ENCODE results near the gene PFKFB3.

Gene PFKFB3

GRCh38 chr10:6228010-6228511 lies 25.3 kb downstream of the PFKFB3 start:
- H3K9ac ChIP-seq (ENCODE audit: low read length), result no peak overlapping the region
- H3K23ac ChIP-seq (ENCODE audit: low read length), result no peak overlapping the region
- peaks cover 24% of the 10 kb centered on the region for H3K36me3 ChIP-seq (ENCODE audit: control insufficient read depth, insufficient read depth, low read length)
- no peak overlapping the region for H3K27ac ChIP-seq (ENCODE audit: low read depth, low read length)
- no peak overlapping the region for H2BK120ac ChIP-seq (ENCODE audit: low read depth, low read length)
- no peak overlapping the region for H2BK15ac ChIP-seq (replicated peaks; ENCODE audit: low read depth)
- no peak for DNase-seq
- no peak overlapping the region for H4K5ac ChIP-seq (ENCODE audit: low read length)
- no peak overlapping the region for H2AK5ac ChIP-seq (ENCODE audit: low read length)
- no peak overlapping the region for H4K8ac ChIP-seq (ENCODE audit: low read depth, low read length)
- no peaks in the 10 kb centered on the region for H3K27me3 ChIP-seq (ENCODE audit: insufficient read depth, low read length, poor library complexity)
- H2BK5ac ChIP-seq (ENCODE audit: low read length), result no peak overlapping the region
- no peak overlapping the region for H3K4me2 ChIP-seq (ENCODE audit: low read length)
- no peaks in the 10 kb centered on the region for H3K79me1 ChIP-seq (ENCODE audit: low read length)
- H3K56ac ChIP-seq (ENCODE audit: low read length), result no peak overlapping the region
- H3K4me3 ChIP-seq (ENCODE audit: low read length), result no peak overlapping the region
- WGBS (ENCODE audit: extremely low coverage, insufficient coverage, low lambda C conversion rate), result no CpG with 5 or more reads among the region's 20 CpGs
- H3K4ac ChIP-seq (ENCODE audit: low read depth, low read length), result no peak overlapping the region
- no peaks in the 10 kb centered on the region for H3K79me2 ChIP-seq (ENCODE audit: control insufficient read depth, insufficient read depth, low read length)
- H3K4me1 ChIP-seq (ENCODE audit: control insufficient read depth, low read depth, low read length), result no peaks in the 10 kb centered on the region
- no peak overlapping the region for H3K18ac ChIP-seq (ENCODE audit: low read length)

- no peak overlapping the region for H3K9ac ChIP-seq (ENCODE audit: low read length)
- WGBS (ENCODE audit: extremely low coverage, insufficient coverage, low lambda C conversion rate), result no CpG with 5 or more reads among the region's 5 CpGs
These were observed 25.9 kb downstream of the PFKFB3 start for GRCh38 chr10:6228647-6229046.

DNA sequence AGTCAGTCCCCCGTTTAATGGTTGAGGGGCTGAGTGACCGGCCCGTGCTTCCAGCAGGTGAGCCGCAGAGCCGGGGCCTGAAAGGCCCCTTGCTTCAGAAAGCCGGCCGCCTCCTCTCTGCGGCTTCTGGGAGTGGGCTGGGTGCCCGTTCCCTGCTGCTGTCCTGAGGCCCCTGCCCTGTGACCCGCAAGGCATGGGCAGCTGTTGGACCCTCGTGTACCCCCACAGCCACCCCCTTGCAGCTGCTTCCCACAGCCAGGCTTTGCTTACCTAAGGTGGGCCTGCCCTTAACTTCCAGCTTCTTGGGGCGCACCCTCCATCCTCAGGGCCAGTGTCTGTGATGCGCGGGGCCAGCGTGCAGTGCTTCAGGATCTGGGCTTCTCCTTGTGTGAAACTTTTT lies 26.6 kb downstream of the PFKFB3 start:
- Histone ChIP-seq H3K79me2 (ENCODE audit: control insufficient read depth, insufficient read depth, low read length) (no peaks in the 10 kb centered on the region), H2AK5ac (ENCODE audit: low read length) (no peak overlapping the region), H3K4me2 (ENCODE audit: low read length) (no peak overlapping the region), H3K9ac (ENCODE audit: low read length) (no peak overlapping the region), H3K79me1 (ENCODE audit: low read length) (no peaks in the 10 kb centered on the region), H2BK15ac (replicated peaks; ENCODE audit: low read depth) (no peak overlapping the region), H3K4me3 (ENCODE audit: low read length) (no peak overlapping the region), H2BK5ac (ENCODE audit: low read length) (no peak overlapping the region), H3K23ac (ENCODE audit: low read length) (no peak overlapping the region), H3K4me1 (ENCODE audit: control insufficient read depth, low read depth, low read length) (no peaks in the 10 kb centered on the region), H3K36me3 (ENCODE audit: control insufficient read depth, insufficient read depth, low read length) (peaks cover 23% of the 10 kb centered on the region), H3K27ac (ENCODE audit: low read depth, low read length) (no peak overlapping the region), H3K27me3 (ENCODE audit: insufficient read depth, low read length, poor library complexity) (no peaks in the 10 kb centered on the region), H4K8ac (ENCODE audit: low read depth, low read length) (no peak overlapping the region), H3K56ac (ENCODE audit: low read length) (no peak overlapping the region), H4K5ac (ENCODE audit: low read length) (no peak overlapping the region), H2BK120ac (ENCODE audit: low read depth, low read length) (no peak overlapping the region), H3K4ac (ENCODE audit: low read depth, low read length) (no peak overlapping the region), H3K18ac (ENCODE audit: low read length) (no peak overlapping the region)
- no peak for DNase-seq
- WGBS (ENCODE audit: extremely low coverage, insufficient coverage, low lambda C conversion rate), result no CpG with 5 or more reads among the region's 15 CpGs

More at GRCh38 chr10:6228647-6229046, 25.9 kb downstream of the PFKFB3 start:
- Histone ChIP-seq H3K36me3 (ENCODE audit: control insufficient read depth, insufficient read depth, low read length) (peaks cover 26% of the 10 kb centered on the region), H2BK15ac (replicated peaks; ENCODE audit: low read depth) (no peak overlapping the region), H3K79me2 (ENCODE audit: control insufficient read depth, insufficient read depth, low read length) (no peaks in the 10 kb centered on the region), H2BK120ac (ENCODE audit: low read depth, low read length) (no peak overlapping the region), H3K23ac (ENCODE audit: low read length) (no peak overlapping the region), H3K4me3 (ENCODE audit: low read length) (no peak overlapping the region), H3K27me3 (ENCODE audit: insufficient read depth, low read length, poor library complexity) (no peaks in the 10 kb centered on the region), H3K56ac (ENCODE audit: low read length) (no peak overlapping the region), H3K79me1 (ENCODE audit: low read length) (no peaks in the 10 kb centered on the region), H3K27ac (ENCODE audit: low read depth, low read length) (no peak overlapping the region), H4K5ac (ENCODE audit: low read length) (no peak overlapping the region), H3K4ac (ENCODE audit: low read depth, low read length) (no peak overlapping the region), H2BK5ac (ENCODE audit: low read length) (no peak overlapping the region), H4K8ac (ENCODE audit: low read depth, low read length) (no peak overlapping the region), H3K18ac (ENCODE audit: low read length) (no peak overlapping the region), H3K4me1 (ENCODE audit: control insufficient read depth, low read depth, low read length) (no peaks in the 10 kb centered on the region), H3K4me2 (ENCODE audit: low read length) (no peak overlapping the region), H2AK5ac (ENCODE audit: low read length) (no peak overlapping the region)
- DNase-seq, result no peak

DNA sequence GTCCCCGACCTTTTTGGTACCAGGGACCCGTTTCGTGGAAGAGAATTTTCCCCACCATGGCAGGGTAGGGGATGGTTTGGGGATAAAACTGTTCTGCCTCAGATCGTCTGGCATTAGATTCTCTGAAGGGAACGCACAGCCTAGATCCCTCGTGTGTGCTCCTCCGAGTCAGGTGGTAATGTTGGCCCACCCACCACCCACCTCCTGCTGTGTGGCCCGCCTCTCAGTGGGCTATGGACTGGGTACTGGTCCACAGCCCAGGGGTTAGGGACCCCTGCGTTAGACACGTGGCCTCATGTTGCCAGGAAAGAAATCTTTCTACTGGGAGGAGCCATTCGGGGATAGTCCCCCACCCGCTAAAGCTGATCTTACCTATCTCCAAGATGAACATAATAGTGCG lies 27.0 kb downstream of the PFKFB3 start:
- H4K5ac ChIP-seq (ENCODE audit: low read length), result no peak overlapping the region
- no peak overlapping the region for H3K4me3 ChIP-seq (ENCODE audit: low read length)
- no peak overlapping the region for H4K8ac ChIP-seq (ENCODE audit: low read depth, low read length)
- no peak overlapping the region for H3K27ac ChIP-seq (ENCODE audit: low read depth, low read length)
- WGBS (ENCODE audit: extremely low coverage, insufficient coverage, low lambda C conversion rate), result no CpG with 5 or more reads among the region's 13 CpGs
- H3K4me1 ChIP-seq (ENCODE audit: control insufficient read depth, low read depth, low read length), result no peaks in the 10 kb centered on the region
- no peaks in the 10 kb centered on the region for H3K79me2 ChIP-seq (ENCODE audit: control insufficient read depth, insufficient read depth, low read length)
- H2BK5ac ChIP-seq (ENCODE audit: low read length), result no peak overlapping the region
- no peak overlapping the region for H3K56ac ChIP-seq (ENCODE audit: low read length)
- H2BK15ac ChIP-seq (replicated peaks; ENCODE audit: low read depth), result no peak overlapping the region
- no peak overlapping the region for H2BK120ac ChIP-seq (ENCODE audit: low read depth, low read length)
- no peak overlapping the region for H3K18ac ChIP-seq (ENCODE audit: low read length)
- peaks cover 23% of the 10 kb centered on the region for H3K36me3 ChIP-seq (ENCODE audit: control insufficient read depth, insufficient read depth, low read length)
- no peaks in the 10 kb centered on the region for H3K79me1 ChIP-seq (ENCODE audit: low read length)
- no peak overlapping the region for H2AK5ac ChIP-seq (ENCODE audit: low read length)
- DNase-seq, result no peak
- H3K4ac ChIP-seq (ENCODE audit: low read depth, low read length), result no peak overlapping the region
- no peak overlapping the region for H3K23ac ChIP-seq (ENCODE audit: low read length)
- no peak overlapping the region for H3K9ac ChIP-seq (ENCODE audit: low read length)
- H3K4me2 ChIP-seq (ENCODE audit: low read length), result no peak overlapping the region
- no peaks in the 10 kb centered on the region for H3K27me3 ChIP-seq (ENCODE audit: insufficient read depth, low read length, poor library complexity)

GRCh38 chr10:6230315-6230714 lies 27.6 kb downstream of the PFKFB3 start:
- Histone ChIP-seq H3K79me1 (ENCODE audit: low read length) (no peaks in the 10 kb centered on the region), H3K4me3 (ENCODE audit: low read length) (no peak overlapping the region), H3K36me3 (ENCODE audit: control insufficient read depth, insufficient read depth, low read length) (peaks cover 21% of the 10 kb centered on the region), H4K8ac (ENCODE audit: low read depth, low read length) (no peak overlapping the region), H3K4me1 (ENCODE audit: control insufficient read depth, low read depth, low read length) (no peaks in the 10 kb centered on the region), H3K56ac (ENCODE audit: low read length) (no peak overlapping the region), H4K5ac (ENCODE audit: low read length) (no peak overlapping the region), H3K79me2 (ENCODE audit: control insufficient read depth, insufficient read depth, low read length) (no peaks in the 10 kb centered on the region), H2BK5ac (ENCODE audit: low read length) (no peak overlapping the region), H2BK120ac (ENCODE audit: low read depth, low read length) (no peak overlapping the region), H3K4me2 (ENCODE audit: low read length) (no peak overlapping the region), H3K27ac (ENCODE audit: low read depth, low read length) (no peak overlapping the region), H3K23ac (ENCODE audit: low read length) (no peak overlapping the region), H3K9ac (ENCODE audit: low read length) (no peak overlapping the region), H3K18ac (ENCODE audit: low read length) (no peak overlapping the region), H2AK5ac (ENCODE audit: low read length) (no peak overlapping the region), H3K4ac (ENCODE audit: low read depth, low read length) (no peak overlapping the region), H2BK15ac (replicated peaks; ENCODE audit: low read depth) (no peak overlapping the region), H3K27me3 (ENCODE audit: insufficient read depth, low read length, poor library complexity) (no peaks in the 10 kb centered on the region)
- WGBS (ENCODE audit: extremely low coverage, insufficient coverage, low lambda C conversion rate), result no CpG with 5 or more reads among the region's 2 CpGs
- no peak for DNase-seq

DNA sequence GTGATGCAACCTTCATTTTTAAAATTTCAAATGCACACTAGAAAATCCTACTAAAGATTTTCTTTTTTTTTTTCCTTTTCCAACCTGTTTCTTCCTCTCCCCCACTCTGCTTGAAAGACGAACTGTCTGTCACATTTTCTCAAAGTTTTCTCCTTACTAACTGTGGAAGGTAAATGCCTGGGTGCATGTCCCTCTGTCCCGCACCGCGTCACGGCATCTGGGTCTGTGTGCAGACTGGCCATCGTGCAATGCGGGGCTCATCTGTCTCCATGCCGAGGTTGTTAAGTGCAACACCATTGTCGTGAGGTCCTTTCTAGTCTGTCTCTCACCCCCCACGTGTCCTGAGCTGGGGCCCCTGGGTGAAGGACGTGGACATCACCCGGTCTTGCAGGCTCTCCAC lies 28.4 kb downstream of the PFKFB3 start:
- Histone ChIP-seq H3K23ac (ENCODE audit: low read length) (no peak overlapping the region), H2BK120ac (ENCODE audit: low read depth, low read length) (no peak overlapping the region), H3K4me2 (ENCODE audit: low read length) (no peak overlapping the region), H4K8ac (ENCODE audit: low read depth, low read length) (no peak overlapping the region), H2BK15ac (replicated peaks; ENCODE audit: low read depth) (no peak overlapping the region), H3K36me3 (ENCODE audit: control insufficient read depth, insufficient read depth, low read length) (peaks cover 17% of the 10 kb centered on the region), H3K18ac (ENCODE audit: low read length) (no peak overlapping the region), H3K79me2 (ENCODE audit: control insufficient read depth, insufficient read depth, low read length) (no peaks in the 10 kb centered on the region), H3K56ac (ENCODE audit: low read length) (no peak overlapping the region), H2AK5ac (ENCODE audit: low read length) (no peak overlapping the region), H3K4ac (ENCODE audit: low read depth, low read length) (no peak overlapping the region), H3K27ac (ENCODE audit: low read depth, low read length) (no peak overlapping the region), H2BK5ac (ENCODE audit: low read length) (no peak overlapping the region), H4K5ac (ENCODE audit: low read length) (no peak overlapping the region), H3K79me1 (ENCODE audit: low read length) (no peaks in the 10 kb centered on the region), H3K4me1 (ENCODE audit: control insufficient read depth, low read depth, low read length) (no peaks in the 10 kb centered on the region), H3K4me3 (ENCODE audit: low read length) (no peak overlapping the region), H3K27me3 (ENCODE audit: insufficient read depth, low read length, poor library complexity) (no peaks in the 10 kb centered on the region), H3K9ac (ENCODE audit: low read length) (no peak overlapping the region)
- WGBS (ENCODE audit: extremely low coverage, insufficient coverage, low lambda C conversion rate), result no CpG with 5 or more reads among the region's 12 CpGs
- no peak for DNase-seq

Measured in mesendoderm (in vitro differentiated cells).